ENCODE measurements around the gene STARD10.
A peak's percentile ranks its signal among the peaks of the same experiment; 100 is the strongest.
"Not testable (repeated sequence)": the region's sequence is repeated elsewhere in the genome, so short reads cannot be mapped to it uniquely, and the experiment has no call there.

STARD10 gene

DNA sequence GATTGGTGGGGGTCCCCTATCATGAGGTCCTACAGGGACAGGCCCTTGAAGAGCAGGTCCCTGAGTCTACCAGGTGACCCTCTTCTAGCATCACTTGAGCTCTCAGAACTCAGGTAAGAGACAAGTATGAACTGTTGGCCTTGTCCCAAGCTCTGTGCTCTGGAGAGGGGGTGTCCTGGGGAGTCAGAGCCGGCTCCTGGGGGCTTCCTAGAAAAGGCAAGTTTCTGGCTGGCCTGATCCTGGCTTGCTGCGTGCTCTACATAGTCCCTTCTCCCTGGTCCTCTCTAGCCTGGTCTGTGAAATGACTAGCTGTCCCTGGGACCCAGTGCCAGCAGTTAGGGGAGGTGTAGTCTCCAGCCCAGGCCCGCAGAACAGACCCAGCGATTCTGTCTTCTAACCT, 31.8 kb upstream of the STARD10 start:
- DNase-seq = no peak

DNA sequence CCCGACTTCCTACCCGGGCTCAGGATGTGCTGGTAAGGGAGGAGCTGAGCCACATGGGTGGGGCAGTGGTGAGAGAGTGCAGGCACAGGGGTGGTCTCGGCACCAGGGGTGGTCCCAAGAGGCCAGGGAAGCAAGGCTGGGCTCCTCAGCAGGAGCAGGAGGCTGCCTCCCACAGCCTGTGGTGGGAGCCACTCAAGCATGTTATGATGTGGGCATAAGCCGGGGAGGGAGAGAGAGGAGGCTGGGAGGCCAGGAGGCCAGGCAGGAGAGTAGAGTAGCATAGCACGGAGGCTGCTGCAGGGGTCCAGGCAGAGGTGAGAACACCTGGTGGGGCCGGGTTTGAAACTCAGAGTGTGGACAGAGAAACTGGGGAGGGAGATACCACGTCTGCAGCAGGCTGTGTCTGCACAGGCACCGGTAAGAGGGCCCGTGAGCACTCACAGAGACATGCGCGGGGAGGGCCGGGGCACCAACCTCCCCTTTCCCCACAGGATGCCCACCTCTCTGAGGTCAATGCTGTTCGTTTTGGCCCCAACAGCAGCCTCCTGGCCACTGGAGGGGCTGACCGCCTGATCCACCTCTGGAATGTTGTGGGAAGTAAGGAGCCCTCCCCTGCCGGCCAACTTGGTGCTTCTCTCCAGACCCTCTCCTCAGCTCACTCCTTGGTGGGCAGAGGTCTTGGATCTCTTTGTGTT, 31.1 kb upstream of the STARD10 start:
- DNase-seq = no peak

DNA sequence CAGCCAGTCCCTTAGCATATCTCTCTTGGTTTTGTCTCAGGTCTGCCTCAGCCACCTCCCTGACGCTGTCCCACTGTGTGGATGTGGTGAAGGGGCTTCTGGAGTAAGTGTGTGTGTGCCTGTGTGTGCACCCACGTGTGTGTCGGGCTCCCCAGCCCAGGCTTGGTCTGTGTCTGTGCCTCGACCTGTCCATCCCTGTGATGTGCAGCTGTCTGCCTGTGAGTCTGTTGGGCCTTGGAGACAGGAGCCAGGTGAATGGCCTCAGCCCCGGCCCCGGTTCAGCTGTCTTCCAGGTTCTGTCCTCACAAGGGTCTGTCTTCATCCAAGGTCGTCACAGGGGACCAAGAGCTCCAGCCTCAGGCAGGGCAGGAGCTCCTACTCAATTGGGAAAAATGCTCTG, 30.2 kb upstream of the STARD10 start:
- DNase-seq = no peak

DNA sequence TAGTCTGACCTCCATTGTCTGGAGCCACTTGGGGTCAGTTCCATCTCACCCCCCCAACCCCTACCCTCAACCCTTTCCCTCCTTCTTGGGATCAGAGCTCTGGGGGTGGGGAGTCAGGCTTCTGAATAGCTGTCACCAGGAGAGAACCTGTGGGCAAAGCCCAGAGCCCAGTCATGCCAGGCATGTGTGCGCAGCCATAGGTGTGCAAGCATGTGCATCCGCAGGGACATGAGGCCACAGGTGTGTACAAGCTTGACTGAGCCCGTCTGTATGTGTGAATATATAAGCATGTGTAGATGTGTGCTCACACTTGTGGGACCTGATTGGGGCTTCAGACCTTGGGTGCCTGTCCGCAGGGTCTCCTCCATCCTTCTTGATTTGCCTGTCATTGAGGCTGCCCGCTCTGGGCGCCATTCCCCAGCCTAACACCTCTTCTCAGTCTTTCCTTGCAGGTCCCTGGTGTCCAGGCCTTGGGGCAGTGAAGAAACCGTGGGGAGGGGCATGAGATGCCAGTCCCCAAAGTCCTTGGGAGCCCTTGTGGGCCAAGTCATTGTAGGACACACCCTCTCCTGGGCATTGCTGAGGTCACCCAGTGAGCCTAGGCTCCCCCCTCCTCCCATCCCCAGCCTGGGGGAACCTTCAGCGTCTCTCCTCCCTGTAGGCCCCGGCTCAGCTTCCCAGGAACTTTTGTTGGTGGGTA, 29.4 kb upstream of the STARD10 start:
- DNase-seq = no peak

DNA sequence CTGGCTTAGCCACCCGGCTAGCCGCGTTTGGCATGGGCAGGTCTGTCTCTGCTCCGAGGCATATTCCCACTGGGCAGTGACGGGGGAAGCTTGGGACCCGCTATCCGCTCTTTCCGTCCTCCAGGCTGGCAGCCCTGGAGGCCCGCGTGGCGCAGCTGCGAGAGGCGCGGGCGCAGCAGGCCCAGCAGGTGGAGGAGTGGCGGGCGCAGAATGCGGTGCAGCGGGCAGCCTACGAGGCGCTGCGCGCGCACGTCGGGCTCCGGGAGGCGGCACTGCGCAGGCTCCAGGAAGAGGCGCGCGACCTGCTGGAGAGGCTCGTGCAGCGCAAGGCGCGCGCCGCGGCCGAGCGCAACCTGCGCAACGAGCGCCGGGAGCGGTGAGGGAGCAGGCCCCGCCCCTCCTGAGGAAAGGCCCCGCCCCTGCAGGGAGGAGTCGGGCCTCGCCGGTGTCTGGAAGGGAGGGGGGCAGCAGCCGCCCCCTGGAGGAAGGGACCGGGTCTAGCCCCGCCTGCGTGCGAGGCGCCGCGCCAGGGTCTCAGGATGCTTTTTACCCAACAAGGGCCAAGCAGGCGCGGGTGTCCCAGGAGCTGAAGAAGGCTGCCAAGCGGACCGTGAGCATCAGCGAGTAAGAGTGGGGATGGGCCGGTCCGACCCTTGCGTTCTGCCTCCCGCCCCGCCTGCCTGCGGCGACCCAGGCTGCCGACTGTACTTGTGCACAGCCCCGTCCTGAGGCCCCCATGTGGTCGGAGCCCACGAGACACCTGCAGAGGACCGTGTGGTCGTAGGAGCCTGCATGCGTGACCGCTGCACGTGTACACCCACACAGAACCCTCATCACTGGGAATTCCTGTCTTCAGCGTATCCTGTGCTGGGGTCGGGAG, 28.3 kb upstream of the STARD10 start:
- DNase-seq = peak; percentile 90

GRCh38 chr11:72821221-72821919, 27.5 kb upstream of the STARD10 start:
- peak; percentile 29 for DNase-seq

GRCh38 chr11:72820439-72821139, 26.7 kb upstream of the STARD10 start:
- no peak for DNase-seq

DNA sequence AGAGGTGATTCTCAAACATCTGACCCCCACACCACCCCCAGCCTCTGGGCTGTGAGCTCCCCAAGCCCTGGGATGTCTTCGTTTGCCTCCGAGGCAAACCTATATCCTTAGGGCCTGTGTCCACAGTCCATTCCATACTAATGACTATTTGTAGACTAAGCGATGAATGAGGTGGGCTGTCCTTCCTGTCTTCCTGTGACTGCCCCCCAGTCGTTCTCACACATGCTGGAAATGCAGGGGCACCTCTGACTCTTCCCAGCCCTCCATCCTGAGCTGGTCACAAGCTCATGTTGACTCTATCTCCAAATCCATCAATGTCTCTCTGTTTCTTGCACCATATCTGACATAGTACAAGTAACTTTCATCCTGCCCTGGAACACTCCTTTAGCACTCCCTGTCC, 25.1 kb upstream of the STARD10 start:
- no peak for DNase-seq

DNA sequence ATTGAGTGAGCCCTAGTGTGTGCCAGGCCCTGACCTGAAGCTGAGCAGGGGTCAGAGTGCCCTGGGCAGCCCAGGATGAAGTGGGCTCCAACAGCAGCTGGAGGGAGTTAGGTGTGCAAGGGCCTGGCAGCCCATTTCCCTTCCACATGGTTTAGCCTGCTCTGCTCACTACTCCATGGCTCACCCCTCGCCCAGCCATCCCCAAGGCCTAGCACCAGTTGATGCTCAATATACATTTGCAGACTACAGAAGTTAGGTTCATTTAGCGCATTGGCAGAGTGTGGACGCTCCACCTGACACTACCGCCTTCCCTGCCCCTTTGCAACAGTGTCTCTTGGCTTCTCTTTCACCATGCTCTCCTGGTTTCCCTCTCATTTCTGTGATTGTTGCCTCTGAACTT, 24.1 kb upstream of the STARD10 start:
- DNase-seq = no peak

- DNase-seq = no peak
Measured at GRCh38 chr11:72816404-72816990, 22.6 kb upstream of the STARD10 start.

- no peak for DNase-seq
Measured at GRCh38 chr11:72815110-72815618, 21.3 kb upstream of the STARD10 start.

- peak; percentile 74 for DNase-seq
Measured at GRCh38 chr11:72814286-72815109, 20.7 kb upstream of the STARD10 start, which contains the start of gene ATG16L2. Gene ATG16L2 (plus strand): TSS chr11:72814411. CDS start chr11:72814446, 35 bp downstream.

DNA sequence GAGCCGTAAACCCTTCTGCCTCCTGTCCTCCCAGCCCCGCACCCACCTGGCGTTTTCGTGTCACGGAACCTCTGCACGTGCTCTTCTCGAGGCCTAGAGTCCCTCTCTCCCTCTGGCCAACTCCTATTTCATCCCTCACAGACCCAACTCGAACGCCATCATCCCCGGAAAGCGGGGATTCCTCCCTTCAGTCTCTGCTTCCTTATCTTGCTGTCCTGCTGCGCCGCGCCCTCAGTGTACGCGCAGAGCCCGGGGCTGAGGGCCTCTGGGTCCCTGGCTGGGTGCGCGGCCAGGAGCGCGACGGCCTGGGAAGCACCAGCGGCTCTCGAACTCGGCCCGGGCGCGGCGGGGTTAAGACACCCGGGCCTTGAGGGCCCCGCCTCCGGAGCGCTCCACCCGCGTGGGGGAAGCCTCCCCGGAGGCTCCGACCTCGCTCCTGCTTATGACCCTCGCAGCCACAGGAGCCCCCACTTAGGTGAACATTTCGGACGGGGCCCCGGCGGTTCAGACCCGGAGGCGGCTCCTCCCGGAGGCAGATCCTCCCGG, 20.0 kb upstream of the STARD10 start:
- DNase-seq = peak; percentile 64

DNA sequence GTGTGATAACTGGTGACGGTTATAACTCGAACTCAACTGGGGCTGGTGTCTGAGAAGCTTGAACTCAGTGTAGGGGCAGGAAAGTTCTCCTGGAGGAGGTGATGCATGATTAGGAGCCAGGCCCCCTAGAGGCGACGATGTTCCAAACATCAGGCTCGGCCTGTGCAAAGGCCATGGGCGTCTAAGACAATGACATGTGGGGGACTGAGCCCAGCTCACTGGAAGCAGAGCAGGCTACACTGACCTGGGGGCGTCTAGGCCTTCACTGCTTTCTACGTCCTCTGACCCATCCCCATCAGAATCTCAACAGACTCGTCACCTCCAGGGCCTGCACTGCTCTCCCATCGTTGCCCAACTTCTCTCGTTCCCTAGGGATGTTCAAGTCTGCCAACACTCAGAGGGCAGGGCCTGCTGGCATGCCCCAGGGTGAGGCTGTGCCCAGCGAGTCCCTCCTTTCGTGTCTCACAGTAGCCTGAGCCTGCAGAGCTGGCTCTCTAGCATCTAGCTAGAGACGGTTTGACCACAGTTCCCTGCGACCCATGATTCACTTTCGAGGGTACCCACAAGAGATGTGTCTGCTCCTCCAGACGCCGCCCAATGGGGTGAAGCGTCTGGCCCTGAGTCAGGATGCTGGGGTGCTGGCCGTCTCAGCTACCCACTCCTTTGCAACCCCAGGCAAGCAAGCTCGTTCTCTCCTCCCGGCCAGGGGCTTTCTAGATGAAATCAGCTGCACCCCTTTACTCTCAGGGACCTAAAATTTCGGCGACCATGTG, 19.3 kb upstream of the STARD10 start:
- peak; percentile 44 for DNase-seq

GRCh38 chr11:72812604-72812966, 18.7 kb upstream of the STARD10 start:
- peak; percentile 17 for DNase-seq

GRCh38 chr11:72811686-72812085, 17.8 kb upstream of the STARD10 start:
- DNase-seq = not testable (repeated sequence)

DNA sequence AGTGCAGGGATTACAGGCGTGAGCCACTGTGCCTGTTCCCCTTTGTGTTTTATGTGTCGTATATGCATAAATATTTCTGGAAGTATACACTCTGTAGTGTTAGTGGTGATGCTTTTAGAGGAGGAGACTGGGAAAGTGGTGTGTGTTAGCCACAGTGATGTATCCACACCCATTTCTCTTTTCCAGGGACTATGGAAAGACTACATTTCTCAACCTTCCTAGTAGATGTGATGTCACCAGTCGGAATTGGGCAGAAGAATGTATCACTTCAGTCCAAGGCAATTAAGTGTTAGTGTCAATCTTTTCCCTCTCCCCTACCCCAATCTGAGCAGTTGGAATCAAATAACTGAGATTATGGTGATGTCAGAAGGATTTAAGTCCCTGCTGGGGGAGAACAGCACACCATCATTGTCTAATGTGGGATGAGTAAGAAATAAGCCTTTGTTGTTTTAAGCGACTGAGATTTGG, 14.5 kb upstream of the STARD10 start:
- DNase-seq = no peak

DNA sequence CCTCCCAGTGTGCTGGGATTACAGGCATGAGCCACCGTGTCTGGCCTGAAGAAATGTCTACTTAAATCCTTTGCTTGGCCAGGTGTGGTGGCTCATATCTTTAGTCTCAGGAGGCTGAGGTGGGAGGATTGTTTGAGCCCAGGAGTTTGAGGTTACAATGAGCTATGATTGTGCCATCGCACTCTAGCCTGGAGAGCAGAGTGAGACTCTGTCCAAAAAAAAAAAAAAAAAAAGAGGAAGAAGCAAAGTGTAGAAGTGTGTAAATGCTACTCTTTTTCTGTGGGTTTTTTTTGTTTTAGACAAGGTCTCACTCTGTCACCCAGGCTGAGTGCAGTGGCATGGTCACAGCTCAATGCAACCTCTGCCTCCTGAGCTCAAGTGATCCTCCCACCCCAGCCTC, 13.9 kb upstream of the STARD10 start:
- no peak for DNase-seq

GRCh38 chr11:72807021-72807693, 13.3 kb upstream of the STARD10 start:
- DNase-seq = no peak
